Ovary (tissue), 9 donors: ENCODE data around the gene ARHGAP18. TPM values are rescaled to one million over a fixed set of nuclear protein-coding genes. Genes with fewer than 3 reads are reported as not detected.

Source experiments
- DNase-seq, 5 donors: peaks; one replicate each; pipeline ENCODE4 v3.0.0-alpha.2; 2019 to 2020
- H3K27ac ChIP-seq, 2 donors: fragments of 200-600 bp; one replicate each; pipeline versions ENCODE4 v1.5.1 to v1.8.0; 2019 to 2022
- H3K27me3 ChIP-seq: fragments of 200-600 bp; one replicate; pipeline ENCODE4 v1.8.0; 2022
- H3K36me3 ChIP-seq: fragments of 200-600 bp; sonication (generic); one replicate; pipeline ENCODE4 v1.5.1; 2019
- H3K4me1 ChIP-seq: one replicate; pipeline ENCODE4 v1.8.1; 2013; ENCODE audit warnings: mild to moderate bottlenecking, moderate library complexity; ENCODE audit not compliant: insufficient read depth
- H3K4me3 ChIP-seq: fragments of 200-600 bp; sonication (generic); one replicate; pipeline ENCODE4 v1.5.1; 2017
- H3K9me3 ChIP-seq, 2 donors: fragments of 200-600 bp in 1 of 2; sonication (generic) in 1 of 2; one replicate each; pipeline versions ENCODE4 v1.5.1 to v1.8.1; 2013 to 2019; ENCODE audit warnings: mild to moderate bottlenecking in 1 of 2, moderate library complexity in 1 of 2
- CTCF ChIP-seq, 3 donors: fragments of 450-650 bp in 2 of 3; fragments of 200-600 bp in 1 of 3; IDR thresholded peaks; one replicate each; pipeline versions ENCODE4 v1.5.1 to v1.8.0; 2016 to 2022; ENCODE audit warnings: antibody characterized with exemption in 3 of 3, mild to moderate bottlenecking in 1 of 3
- EP300 ChIP-seq: sonication (generic); formaldehyde crosslinking; IDR thresholded peaks from one replicate; pipeline ENCODE4 v1.6.1; 2017; ENCODE audit warnings: antibody characterized with exemption
- POLR2A ChIP-seq: fragments of 450-650 bp; IDR thresholded peaks from one replicate; pipeline ENCODE4 v1.6.1; 2017; ENCODE audit warnings: antibody characterized with exemption, mild to moderate bottlenecking, moderate library complexity
- WGBS, 3 donors: extraction: QIAGEN DNeasy Blood & Tissue Kit in 1 of 3; methylation state at CpG; one replicate each; pipeline versions ENCODE4 v1.1.5 to v1.1.7; 2013 to 2017; 5-methylcytosine and 5-hydroxymethylcytosine counted together
- intact Hi-C, 4 donors: fragments of 100-400 bp; cut with DNase I; formaldehyde crosslinking; loops; one replicate each; pipeline versions ENCODE4 v1.11.0 to v1.15.1; 2022 to 2023
- polyA plus RNA-seq, 2 donors: library from polyadenylated mRNA; stranded (reverse); fragments of 200-250 nt in 1 of 2; fragments of 350-450 nt in 1 of 2; fragmentation: Illumina TruSeq in 1 of 2; extraction: RNeasy Lipid Tissue Mini Kit (QIAGEN cat#74804) in 1 of 2; gene quantifications; one replicate each; pipeline ENCODE4 v1.2.3, GENCODE V29; 2013 to 2014
- total RNA-seq, 7 donors: library from RNA; depleted of rRNA in 2 of 7; stranded (reverse); fragments of >200 nt in 2 of 7; fragmentation: NEBNext Ultra II Directional in 3 of 7; extraction: Animal tissue kit (Norgen Biotek cat#: 25700) in 3 of 7; gene quantifications; one replicate each; pipeline versions ENCODE4 v1.1.0 to v1.2.4, GENCODE V29; 2016 to 2023
- donor health status: DM: no; HTN: no; CAD: no; lungs with moderate emphysema.
- donor health status: DM: no; HTN: no; CAD: no.
- donor health status: Bipolar disorder and iron deficiency.
- donor health status: DM: yes; HTN: yes; CAD: no.
- donor health status: DM: no; HTN: no; CAD: no.
- donor health status: DM: yes; HTN: yes; CAD: no.

The ARHGAP18 gene
- total and polyA plus RNA-seq, 9 donors, result 4.4 to 35.3 (median 9.6) TPM

GRCh38 chr6:129733290-129733689 is 23.3 kb upstream of the ARHGAP18 start:
- Histone ChIP-seq H3K27ac (no peak overlapping the region), H3K9me3 (no peaks in the 10 kb centered on the region), H3K36me3 (no peaks in the 10 kb centered on the region), H3K27me3 (no peaks in the 10 kb centered on the region), H3K4me1 (no peaks in the 10 kb centered on the region), H3K4me3 (no peak overlapping the region)
- DNase-seq, result no peak
- TF ChIP-seq EP300 (no peak), CTCF (IDR thresholded peaks at IDR 0.05) (no peak), POLR2A (no peak)
- 76 to 83% (median 81%) methylated on average over 2 of the region's 2 CpGs for WGBS, 3 donors
- intact Hi-C loops, result loop anchor here in 1 of 4 donors (10.0 kb wide), 1 partner anchor 108 kb away; no protein-coding TSS in a partner anchor

DNA sequence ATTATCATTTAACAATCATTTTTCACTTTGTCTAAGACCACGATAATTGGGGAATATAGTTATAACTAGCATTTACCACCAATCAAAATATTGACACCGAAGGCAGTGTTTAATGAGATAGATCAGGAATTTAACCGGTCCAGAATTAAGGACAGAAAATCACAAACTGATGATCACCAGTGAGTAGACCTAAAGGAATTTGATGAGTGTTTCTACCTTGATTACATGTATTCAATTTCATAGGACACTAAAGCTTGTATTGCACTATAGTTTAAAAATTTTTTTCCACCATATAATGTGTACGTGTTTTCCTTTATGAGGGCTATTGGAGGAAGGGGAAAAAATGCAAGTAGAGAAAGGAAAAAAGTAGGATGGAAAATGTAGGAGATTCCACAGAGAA is 22.6 kb upstream of the ARHGAP18 start:
- Histone ChIP-seq H3K9me3 (no peaks in the 10 kb centered on the region), H3K27me3 (no peaks in the 10 kb centered on the region), H3K4me1 (no peaks in the 10 kb centered on the region), H3K4me3 (no peak overlapping the region), H3K36me3 (no peaks in the 10 kb centered on the region), H3K27ac (no peak overlapping the region)
- DNase-seq, result no peak
- intact Hi-C loops, result loop anchor here in 1 of 4 donors (10.0 kb wide), 1 partner anchor 108 kb away; no protein-coding TSS in a partner anchor
- 83 to 91% (median 89%) methylated on average over 4 of the region's 4 CpGs for WGBS, 3 donors
- TF ChIP-seq POLR2A, result no peak

- intact Hi-C loops, result loop anchor here in 1 of 4 donors (10.0 kb wide), 1 partner anchor 107 kb away; no protein-coding TSS in a partner anchor
- 41 to 57% (median 50%) methylated on average over 2 of the region's 2 CpGs for WGBS, 3 donors
- Histone ChIP-seq H3K27me3 (no peaks in the 10 kb centered on the region), H3K4me3 (no peak overlapping the region), H3K9me3 (no peaks in the 10 kb centered on the region), H3K4me1 (no peaks in the 10 kb centered on the region), H3K36me3 (no peaks in the 10 kb centered on the region), H3K27ac (no peak overlapping the region)
- no peak for DNase-seq
- no peak for TF ChIP-seq EP300
- TF ChIP-seq CTCF (IDR thresholded peaks at IDR 0.05), result no peak
- TF ChIP-seq POLR2A, result no peak
These were observed 22.1 kb upstream of the ARHGAP18 start for GRCh38 chr6:129732034-129732433.

GRCh38 chr6:129731428-129731827 is 21.5 kb upstream of the ARHGAP18 start:
- intact Hi-C loops, result loop anchor here in 1 of 4 donors (10.0 kb wide), 1 partner anchor 107 kb away; no protein-coding TSS in a partner anchor
- WGBS, 3 donors, result 80 to 92% (median 88%) methylated on average over 4 of the region's 4 CpGs

GRCh38 chr6:129730477-129731165 is 20.6 kb upstream of the ARHGAP18 start:
- TF ChIP-seq CTCF (IDR thresholded peaks at IDR 0.05) (peak in 2 of 3 donors; percentile 62 to 68), POLR2A (no peak)
- intact Hi-C loops, result loop anchor here in 1 of 4 donors (10.0 kb wide), 1 partner anchor 106 kb away; no protein-coding TSS in a partner anchor
- H3K9me3 ChIP-seq, result no peaks in the 10 kb centered on the region
- H3K4me3 ChIP-seq, result no peak overlapping the region
- DNase-seq, result no peak
- H3K27ac ChIP-seq, result no peak overlapping the region
- H3K36me3 ChIP-seq, result no peaks in the 10 kb centered on the region
- H3K4me1 ChIP-seq, result no peaks in the 10 kb centered on the region
- WGBS, 3 donors, result 47 to 61% (median 48%) methylated on average over 8 of the region's 8 CpGs
- H3K27me3 ChIP-seq, result no peaks in the 10 kb centered on the region

More at GRCh38 chr6:129731428-129731827, 21.5 kb upstream of the ARHGAP18 start:
- H3K9me3 ChIP-seq, result no peaks in the 10 kb centered on the region
- H3K36me3 ChIP-seq, result no peaks in the 10 kb centered on the region
- no peaks in the 10 kb centered on the region for H3K4me1 ChIP-seq
- H3K4me3 ChIP-seq, result no peak overlapping the region
- no peak overlapping the region for H3K27ac ChIP-seq
- no peaks in the 10 kb centered on the region for H3K27me3 ChIP-seq
- TF ChIP-seq EP300, result no peak
- no peak for TF ChIP-seq POLR2A
- DNase-seq, result no peak
